Measurements from ENCODE around the gene PCDHB8.
"Not testable (repeated sequence)": the region's sequence is repeated elsewhere in the genome, so short reads cannot be mapped to it uniquely, and the experiment has no call there.

The PCDHB8 gene

DNA sequence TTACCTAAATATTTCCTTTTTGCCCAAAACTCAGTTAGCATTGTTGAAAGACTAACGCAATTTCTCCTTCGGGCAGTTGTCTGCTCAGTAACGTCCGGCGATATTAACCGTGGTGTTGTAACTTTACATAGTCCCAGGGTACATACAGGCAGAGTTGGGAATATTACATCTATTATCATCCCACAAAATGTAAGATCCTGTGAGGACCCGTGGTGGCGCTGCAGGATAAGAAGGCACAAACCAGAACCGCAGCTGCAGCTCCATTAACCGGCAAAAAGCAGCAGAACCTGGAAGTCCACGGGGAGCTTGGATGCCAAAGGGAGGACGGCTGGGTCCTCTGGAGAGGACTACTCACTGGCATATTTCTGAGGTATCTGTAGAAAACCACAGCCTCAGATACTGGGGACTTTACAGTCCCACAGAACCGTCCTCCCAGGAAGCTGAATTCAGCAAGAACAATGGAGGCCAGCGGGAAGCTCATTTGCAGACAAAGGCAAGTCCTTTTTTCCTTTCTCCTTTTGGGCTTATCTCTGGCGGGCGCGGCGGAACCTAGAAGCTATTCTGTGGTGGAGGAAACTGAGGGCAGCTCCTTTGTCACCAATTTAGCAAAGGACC, at the start of gene PCDHB8:
PCDHB8 (plus strand) TSS at position 214 of the 615 bp plus-strand sequence; CDS start at position 459, 245 bp downstream.
- not testable (repeated sequence) for FAIRE-seq; DNase-seq (ENCODE audit: insufficient read length, low spot score)

GRCh38 chr5:141135030-141135717, 42.4 kb upstream of the PCDHB8 start, which contains the start of gene PCDHB5:
Gene PCDHB5, plus strand, starts transcription at chr5:141135206. Its CDS starts 229 bp downstream, at chr5:141135435.
- no peak for FAIRE-seq
- DNase-seq (ENCODE audit: insufficient read length, low spot score), result no peak

GRCh38 chr5:141135718-141136266, 41.8 kb upstream of the PCDHB8 start:
- DNase-seq (ENCODE audit: insufficient read length, low spot score) (no peak), FAIRE-seq (no peak)

DNA sequence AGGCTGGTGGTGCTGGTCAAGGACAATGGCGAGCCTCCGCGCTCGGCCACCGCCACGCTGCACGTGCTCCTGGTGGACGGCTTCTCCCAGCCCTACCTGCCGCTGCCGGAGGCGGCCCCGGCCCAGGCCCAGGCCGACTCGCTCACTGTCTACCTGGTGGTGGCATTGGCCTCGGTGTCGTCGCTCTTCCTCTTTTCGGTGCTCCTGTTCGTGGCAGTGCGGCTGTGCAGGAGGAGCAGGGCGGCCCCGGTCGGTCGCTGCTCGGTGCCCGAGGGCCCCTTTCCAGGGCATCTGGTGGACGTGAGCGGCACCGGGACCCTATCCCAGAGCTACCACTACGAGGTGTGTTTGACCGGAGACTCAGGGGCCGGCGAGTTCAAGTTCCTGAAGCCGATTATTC, 40.2 kb upstream of the PCDHB8 start:
- DNase-seq (ENCODE audit: insufficient read length, low spot score); FAIRE-seq: not testable (repeated sequence)

GRCh38 chr5:141149812-141150211, 27.8 kb upstream of the PCDHB8 start, which contains the start of gene PCDHB6:
Gene PCDHB6, plus strand, starts transcription at chr5:141150057. Its CDS starts 201 bp downstream, at chr5:141150258.
- no peak for DNase-seq (ENCODE audit: insufficient read length, low spot score)
- no peak for FAIRE-seq

DNA sequence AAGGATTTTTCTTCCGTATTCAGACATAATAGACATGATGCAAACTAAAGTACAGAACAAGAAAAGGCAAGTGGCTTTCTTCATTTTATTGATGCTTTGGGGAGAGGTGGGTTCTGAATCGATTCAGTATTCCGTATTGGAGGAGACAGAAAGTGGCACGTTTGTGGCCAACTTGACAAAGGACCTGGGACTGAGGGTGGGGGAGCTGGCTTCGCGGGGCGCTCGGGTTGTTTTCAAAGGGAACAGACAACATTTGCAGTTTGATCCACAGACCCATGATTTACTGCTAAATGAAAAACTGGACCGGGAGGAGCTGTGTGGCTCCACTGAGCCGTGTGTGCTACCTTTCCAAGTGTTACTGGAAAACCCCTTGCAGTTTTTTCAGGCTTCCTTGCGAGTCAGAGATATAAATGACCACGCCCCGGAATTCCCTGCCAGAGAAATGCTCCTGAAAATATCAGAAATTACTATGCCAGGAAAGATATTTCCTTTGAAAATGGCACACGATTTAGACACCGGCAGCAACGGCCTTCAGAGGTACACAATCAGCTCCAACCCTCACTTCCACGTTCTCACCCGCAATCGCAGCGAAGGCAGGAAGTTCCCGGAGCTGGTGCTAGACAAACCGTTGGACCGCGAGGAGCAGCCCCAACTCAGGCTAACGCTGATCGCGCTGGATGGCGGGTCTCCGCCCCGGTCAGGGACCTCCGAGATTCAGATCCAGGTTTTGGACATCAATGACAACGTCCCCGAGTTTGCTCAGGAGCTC, 27.2 kb upstream of the PCDHB8 start:
- DNase-seq (ENCODE audit: insufficient read length, low spot score) (no peak), FAIRE-seq (no peak)

DNA sequence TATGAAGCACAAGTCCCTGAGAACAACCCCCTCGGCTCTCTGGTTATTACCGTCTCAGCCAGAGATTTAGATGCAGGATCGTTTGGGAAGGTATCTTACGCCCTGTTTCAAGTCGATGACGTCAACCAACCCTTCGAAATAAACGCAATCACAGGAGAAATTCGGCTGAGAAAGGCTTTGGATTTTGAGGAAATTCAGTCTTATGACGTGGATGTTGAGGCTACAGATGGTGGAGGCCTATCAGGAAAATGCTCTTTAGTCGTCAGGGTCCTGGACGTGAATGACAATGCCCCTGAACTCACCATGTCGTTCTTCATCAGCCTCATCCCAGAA, 26.6 kb upstream of the PCDHB8 start:
- no peak for DNase-seq (ENCODE audit: insufficient read length, low spot score)
- FAIRE-seq, result no peak

DNA sequence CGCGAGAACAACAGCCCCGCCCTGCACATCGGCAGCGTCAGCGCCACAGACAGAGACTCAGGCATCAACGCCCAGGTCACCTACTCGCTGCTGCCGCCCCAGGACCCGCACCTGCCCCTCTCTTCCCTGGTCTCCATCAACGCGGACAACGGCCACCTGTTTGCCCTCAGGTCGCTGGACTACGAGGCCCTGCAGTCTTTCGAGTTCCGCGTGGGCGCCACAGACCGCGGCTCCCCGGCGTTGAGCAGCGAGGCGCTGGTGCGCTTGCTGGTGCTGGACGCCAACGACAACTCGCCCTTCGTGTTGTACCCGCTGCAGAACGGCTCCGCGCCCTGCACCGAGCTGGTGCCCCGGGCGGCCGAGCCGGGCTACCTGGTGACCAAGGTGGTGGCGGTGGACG, 26.0 kb upstream of the PCDHB8 start:
- not testable (repeated sequence) for FAIRE-seq; DNase-seq (ENCODE audit: insufficient read length, low spot score)

GRCh38 chr5:141152096-141152495, 25.5 kb upstream of the PCDHB8 start:
- not testable (repeated sequence) for DNase-seq (ENCODE audit: insufficient read length, low spot score); FAIRE-seq

GRCh38 chr5:141155540-141156374, 21.8 kb upstream of the PCDHB8 start:
- FAIRE-seq (no peak), DNase-seq (ENCODE audit: insufficient read length, low spot score) (no peak)

- not testable (repeated sequence) for DNase-seq (ENCODE audit: insufficient read length, low spot score); FAIRE-seq
These were observed 20.2 kb upstream of the PCDHB8 start for GRCh38 chr5:141157356-141157755.

GRCh38 chr5:141157901-141158300, 19.7 kb upstream of the PCDHB8 start:
- FAIRE-seq; DNase-seq (ENCODE audit: insufficient read length, low spot score): not testable (repeated sequence)

DNA sequence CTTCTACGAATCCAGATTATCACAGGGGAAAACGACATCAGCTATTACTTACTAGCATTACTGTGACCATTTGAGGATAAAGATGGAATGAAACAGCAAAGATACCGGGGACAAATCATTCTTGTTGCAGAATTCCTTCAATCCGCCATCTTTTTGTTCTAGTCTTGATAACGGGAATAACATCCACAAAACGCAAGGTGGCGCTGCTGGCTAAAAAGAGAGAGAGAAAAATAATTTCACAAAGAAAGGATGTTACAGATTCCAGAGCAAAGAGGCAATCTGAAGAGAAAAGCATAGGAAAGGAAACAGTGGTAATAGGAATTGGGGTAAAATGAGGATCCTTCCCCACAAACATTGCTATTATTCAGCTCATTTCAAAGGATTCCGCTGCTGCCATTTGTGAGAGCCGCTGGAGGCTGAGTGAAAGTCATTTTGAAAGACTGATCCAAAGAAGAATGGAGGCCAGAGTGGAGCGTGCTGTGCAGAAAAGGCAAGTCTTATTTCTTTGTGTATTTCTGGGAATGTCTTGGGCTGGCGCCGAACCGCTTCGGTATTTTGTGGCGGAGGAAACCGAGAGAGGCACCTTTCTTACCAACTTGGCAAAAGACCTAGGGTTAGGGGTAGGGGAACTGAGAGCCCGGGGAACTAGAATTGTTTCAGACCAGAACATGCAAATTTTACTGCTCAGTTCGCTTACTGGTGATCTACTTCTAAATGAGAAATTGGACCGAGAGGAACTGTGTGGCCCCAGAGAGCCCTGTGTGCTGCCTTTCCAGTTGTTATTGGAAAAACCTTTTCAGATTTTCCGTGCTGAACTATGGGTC, 5.0 kb upstream of the PCDHB8 start, which contains the start of gene PCDHB7:
PCDHB7 (plus strand) TSS at position 264 of the 824 bp plus-strand sequence; CDS start at position 456, 192 bp downstream.
- DNase-seq (ENCODE audit: insufficient read length, low spot score), result no peak

GRCh38 chr5:141174291-141175104, 3.1 kb upstream of the PCDHB8 start:
- FAIRE-seq; DNase-seq (ENCODE audit: insufficient read length, low spot score): not testable (repeated sequence)

More for the DNA sequence above, 5.0 kb upstream of the PCDHB8 start, which contains the start of gene PCDHB7:
- no peak for FAIRE-seq

- FAIRE-seq, result no peak
- no peak for DNase-seq (ENCODE audit: insufficient read length, low spot score)
These were observed 1.7 kb upstream of the PCDHB8 start for GRCh38 chr5:141175933-141176332.

- DNase-seq (ENCODE audit: insufficient read length, low spot score); FAIRE-seq: not testable (repeated sequence)
These were observed 1.8 kb downstream of the PCDHB8 start for GRCh38 chr5:141179371-141179770.

DNA sequence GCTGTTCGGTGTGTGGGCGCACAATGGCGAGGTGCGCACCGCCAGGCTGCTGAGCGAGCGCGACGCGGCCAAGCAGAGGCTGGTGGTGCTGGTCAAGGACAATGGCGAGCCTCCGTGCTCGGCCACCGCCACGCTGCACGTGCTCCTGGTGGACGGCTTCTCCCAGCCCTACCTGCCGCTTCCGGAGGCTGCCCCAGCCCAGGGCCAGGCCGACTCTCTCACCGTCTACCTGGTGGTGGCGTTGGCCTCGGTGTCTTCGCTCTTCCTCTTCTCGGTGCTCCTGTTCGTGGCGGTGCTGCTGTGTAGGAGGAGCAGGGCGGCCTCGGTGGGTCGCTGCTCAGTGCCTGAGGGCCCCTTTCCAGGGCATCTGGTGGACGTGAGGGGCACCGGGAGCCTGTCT, 2.3 kb downstream of the PCDHB8 start:
- not testable (repeated sequence) for DNase-seq (ENCODE audit: insufficient read length, low spot score); FAIRE-seq

DNA sequence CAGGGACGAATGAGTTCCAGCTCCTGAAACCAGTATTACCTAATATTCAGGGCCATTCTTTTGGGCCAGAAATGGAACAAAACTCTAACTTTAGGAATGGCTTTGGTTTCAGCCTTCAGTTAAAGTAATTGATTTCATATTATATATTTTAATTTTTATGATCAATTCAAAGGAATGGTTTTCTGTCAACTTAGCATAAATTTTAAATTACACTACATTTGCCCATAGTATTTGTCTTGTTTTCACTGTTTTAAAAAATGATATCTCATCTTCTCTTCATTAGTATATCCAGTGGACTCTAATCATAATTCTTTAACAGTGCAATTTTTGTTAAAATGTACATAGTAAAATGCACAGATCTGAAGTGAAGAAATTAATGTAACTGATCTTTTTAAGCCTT, 2.7 kb downstream of the PCDHB8 start:
- FAIRE-seq, result no peak
- DNase-seq (ENCODE audit: insufficient read length, low spot score), result no peak
